Heart right ventricle (tissue), 16 donors: Measurements from ENCODE around the gene ZCCHC3. TPM values are rescaled to one million over a fixed set of nuclear protein-coding genes. Genes with fewer than 3 reads are reported as not detected.

ENCODE experiments used
- ATAC-seq, 8 donors: fragments of 200-7000 bp; cut with Tn5 transposase; one replicate each; pipeline ENCODE4 v1.9.1; 2020; ENCODE audit warnings: mild to moderate bottlenecking in 8 of 8, moderate library complexity in 8 of 8, moderate number of reproducible peaks in 1 of 8
- DNase-seq, 2 donors: peaks; one replicate each; pipeline ENCODE4 v3.0.0-alpha.2; 2020
- H3K27ac ChIP-seq, 10 donors: fragments of 200-600 bp; sonication (generic) in 2 of 10; one replicate each; pipeline versions ENCODE4 v1.5.0 to v1.8.0; 2020 to 2022; ENCODE audit warnings: mild to moderate bottlenecking in 3 of 10
- H3K27me3 ChIP-seq, 7 donors: fragments of 200-600 bp; one replicate each; pipeline ENCODE4 v1.8.0; 2021 to 2022; ENCODE audit warnings: mild to moderate bottlenecking in 2 of 7
- H3K36me3 ChIP-seq, 9 donors: fragments of 200-600 bp; sonication (generic) in 1 of 9; one replicate each; pipeline versions ENCODE4 v1.5.0 to v1.8.0; 2020 to 2022; ENCODE audit warnings: mild to moderate bottlenecking in 2 of 9
- H3K4me1 ChIP-seq, 9 donors: fragments of 200-600 bp; sonication (generic) in 1 of 9; one replicate each; pipeline versions ENCODE4 v1.5.0 to v1.8.0; 2020 to 2022; ENCODE audit warnings: mild to moderate bottlenecking in 4 of 9
- H3K4me3 ChIP-seq, 10 donors: fragments of 200-600 bp; sonication (generic) in 2 of 10; one replicate each; pipeline versions ENCODE4 v1.5.0 to v1.8.0; 2020 to 2022; ENCODE audit warnings: mild to moderate bottlenecking in 7 of 10, moderate library complexity in 2 of 10
- H3K9me3 ChIP-seq, 11 donors: fragments of 200-600 bp in 10 of 11; sonication (generic) in 2 of 11; one replicate each; pipeline versions ENCODE4 v1.5.0 to v1.8.0; 2013 to 2022; ENCODE audit warnings: mild to moderate bottlenecking in 2 of 11, control low read depth in 1 of 11, moderate library complexity in 1 of 11
- CTCF ChIP-seq, 9 donors: fragments of 200-600 bp; sonication (generic) in 2 of 9; IDR thresholded peaks; one replicate each; pipeline versions ENCODE4 v1.5.0 to v1.8.0; 2021 to 2022; ENCODE audit warnings: antibody characterized with exemption in 9 of 9, mild to moderate bottlenecking in 5 of 9, moderate library complexity in 1 of 9
- WGBS, 2 donors: extraction: QIAGEN DNeasy Blood & Tissue Kit; methylation state at CpG; one replicate each; pipeline ENCODE4 v1.1.7; 2013; ENCODE audit warnings: inconsistent platforms in 1 of 2; 5-methylcytosine and 5-hydroxymethylcytosine counted together
- intact Hi-C, 10 donors: fragments of 100-400 bp; cut with DNase I; formaldehyde crosslinking; loops; one replicate each; pipeline versions ENCODE4 v1.11.1 to v1.14.2; 2022
- polyA plus RNA-seq, 2 donors: library from polyadenylated mRNA; stranded (reverse); fragments of 200-250 nt; gene quantifications; one replicate each; pipeline ENCODE4 v1.2.3, GENCODE V29; 2013
- total RNA-seq, 10 donors: library from RNA; stranded (reverse); fragmentation: NEBNext Ultra II Directional in 3 of 10; extraction: Animal tissue kit (Norgen Biotek cat#: 25700) in 3 of 10; gene quantifications; one replicate each; pipeline versions ENCODE4 v1.2.1 to v1.2.4, GENCODE V29; 2021 to 2023
- donor health status: Arrhythmogenic right ventricular cardiomyopathy.
- donor health status: ischemic (EF 13 %, LVEDD 7.1; RV severe dilation, severe dysfunction).
- donor health status: healthy with polysubstance abuse.
- donor health status: DM: no; HTN: yes; CAD: no.
- donor health status: DM: no; HTN: no; CAD: no.
- donor health status: ischemic (EF 25% LVEDD 6.9; RV normal size, moderate dysfunction).
- donor health status: ischemic (EF 25% LVEDD 5.7; RV mildly dilated, moderate dysfunction).
- donor health status: healthy.
- donor health status: DM: yes; HTN: yes; CAD: no.
- donor health status: Ischemic cardiomyopathy.
- donor health status: ischemic (EF 35%, LVEDD 5.7; RV mildly dilated, moderate dysfunction).
- donor health status: nonischemic (EF 11% LVEDD 7.7; RV severe dilation, severe dysfunction).
- donor health status: DM: yes; HTN: yes; CAD: no.
- donor health status: PGD.
- donor health status: ischemic (EF 29% LVEDD 5.4; RV normal size, mild dysfunction).
- donor health status: nonischemic (EF 23%, LVEDD 6.1; RV moderate dilation, normal function).

Gene ZCCHC3
- total and polyA plus RNA-seq, 12 donors = 7.7 to 12.8 (median 10.5) TPM

- Histone ChIP-seq H3K27ac (peak overlapping the region in 5 of 10 donors; percentile 80 to 90 (median 82)), H3K9me3 (no peaks in the 10 kb centered on the region), H3K4me3 (no peak overlapping the region), H3K36me3 (no peaks in the 10 kb centered on the region), H3K27me3 (no peaks in the 10 kb centered on the region), H3K4me1 (peaks cover 0 to 22% (median 19%) of the 10 kb centered on the region in 9 donors)
- no peak for DNase-seq
- 68 to 72% methylated on average over 7 of the region's 7 CpGs for WGBS, 2 donors
- intact Hi-C loops = no loop called here
- TF ChIP-seq CTCF (IDR thresholded peaks at IDR 0.05) = no peak
- no peak for ATAC-seq
Observed at GRCh38 chr20:308427-309038, 11.2 kb downstream of the ZCCHC3 start.

DNA sequence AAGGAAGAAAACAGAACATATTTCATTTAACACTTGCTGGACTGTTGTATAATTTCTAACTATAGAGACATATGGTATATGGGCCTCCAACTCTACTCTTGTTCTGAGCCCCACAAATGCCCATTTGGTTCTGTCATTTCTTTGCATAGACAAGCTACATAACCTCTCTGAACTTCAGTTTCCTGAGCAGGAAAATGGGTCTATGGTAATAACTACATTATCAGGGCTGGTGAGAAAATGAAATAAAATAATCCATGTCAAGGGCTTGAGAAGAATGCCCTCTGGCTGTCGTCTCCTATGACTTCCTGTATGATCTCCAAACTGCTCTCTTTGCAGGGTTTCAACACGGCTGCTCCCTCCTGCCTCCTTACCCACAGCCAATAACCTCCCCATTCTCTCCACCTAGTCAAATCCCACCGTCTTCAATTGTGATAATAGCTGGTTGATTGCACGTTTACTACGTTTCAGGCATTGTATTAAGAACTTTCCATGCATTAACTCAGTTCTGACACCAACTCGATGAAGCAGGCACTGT, 12.0 kb downstream of the ZCCHC3 start:
- WGBS, 2 donors = 3 to 6% methylated on average over 6 of the region's 6 CpGs
- no peaks in the 10 kb centered on the region for H3K36me3 ChIP-seq
- H3K9me3 ChIP-seq = no peaks in the 10 kb centered on the region
- H3K27ac ChIP-seq = peak overlapping the region; percentile 37 to 90 (median 83)
- ATAC-seq (peak in 4 of 8 donors; percentile 1 to 49 (median 28)), DNase-seq (no peak)
- peaks cover 0 to 22% (median 19%) of the 10 kb centered on the region in 9 donors for H3K4me1 ChIP-seq
- H3K4me3 ChIP-seq = peak overlapping the region in 9 of 10 donors; percentile 34 to 68 (median 61)
- intact Hi-C loops = no loop called here
- peak in 4 of 9 donors; percentile 8 to 32 (median 20) for TF ChIP-seq CTCF (IDR thresholded peaks at IDR 0.05)
- H3K27me3 ChIP-seq = no peaks in the 10 kb centered on the region

GRCh38 chr20:309841-310644, 12.7 kb downstream of the ZCCHC3 start:
- WGBS, 2 donors = 1% methylated on average over 31 of the region's 31 CpGs
- ATAC-seq (peak; percentile 99 to 100 (median 100)), DNase-seq (peak; percentile 96 to 99)
- intact Hi-C loops = loop anchor here in 2 of 10 donors (2.0 kb wide), 2 partner anchors 15 to 37 kb away; partner anchors contain the start of genes NRSN2 (in 1 of the 2) and SOX12 (in 1 of the 2)
- Histone ChIP-seq H3K36me3 (no peaks in the 10 kb centered on the region), H3K27me3 (no peaks in the 10 kb centered on the region), H3K4me3 (peak overlapping the region; percentile 34 to 68 (median 60)), H3K9me3 (no peaks in the 10 kb centered on the region), H3K27ac (peak overlapping the region; percentile 37 to 90 (median 83)), H3K4me1 (peaks cover 0 to 22% (median 19%) of the 10 kb centered on the region in 9 donors)
- TF ChIP-seq CTCF (IDR thresholded peaks at IDR 0.05) = no peak

DNA sequence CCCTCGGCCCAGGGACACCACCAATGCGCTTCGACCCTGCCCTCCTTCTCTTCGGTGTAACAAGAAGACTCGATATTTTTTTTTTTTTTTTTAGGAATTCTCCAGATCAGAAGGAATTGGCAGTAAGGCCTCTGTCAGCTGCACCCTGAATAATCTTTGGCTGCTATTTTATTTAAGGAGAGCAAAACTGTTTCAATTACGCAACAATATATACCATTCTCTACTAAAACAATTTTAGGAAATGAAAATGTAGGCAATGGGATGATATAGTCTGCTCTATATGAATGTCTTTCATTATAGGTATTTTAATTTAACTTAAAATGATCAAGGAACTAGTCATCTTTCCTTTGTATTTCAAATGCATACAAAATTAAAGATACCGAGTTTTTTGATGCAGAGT, 13.3 kb downstream of the ZCCHC3 start:
- ATAC-seq (no peak), DNase-seq (no peak)
- Histone ChIP-seq H3K4me3 (peak overlapping the region in 9 of 10 donors; percentile 34 to 68 (median 61)), H3K4me1 (peaks cover 0 to 22% (median 19%) of the 10 kb centered on the region in 9 donors), H3K27me3 (no peaks in the 10 kb centered on the region), H3K27ac (peak overlapping the region in 7 of 10 donors; percentile 71 to 90 (median 86)), H3K9me3 (no peaks in the 10 kb centered on the region), H3K36me3 (no peaks in the 10 kb centered on the region)
- WGBS, 2 donors = 5 to 8% methylated on average over 7 of the region's 7 CpGs
- intact Hi-C loops = loop anchor here in 2 of 10 donors (2.0 kb wide), 2 partner anchors 14 to 36 kb away; partner anchors contain the start of genes NRSN2 (in 1 of the 2) and SOX12 (in 1 of the 2)
- TF ChIP-seq CTCF (IDR thresholded peaks at IDR 0.05) = no peak
